ENCODE measurements around the gene TMEM131. TPM values are rescaled to one million over a fixed set of nuclear protein-coding genes. Genes with fewer than 3 reads are reported as not detected.

TMEM131 gene
- polyA plus RNA-seq, 3 donors = 7.0 to 23.6 (median 8.2) TPM

DNA sequence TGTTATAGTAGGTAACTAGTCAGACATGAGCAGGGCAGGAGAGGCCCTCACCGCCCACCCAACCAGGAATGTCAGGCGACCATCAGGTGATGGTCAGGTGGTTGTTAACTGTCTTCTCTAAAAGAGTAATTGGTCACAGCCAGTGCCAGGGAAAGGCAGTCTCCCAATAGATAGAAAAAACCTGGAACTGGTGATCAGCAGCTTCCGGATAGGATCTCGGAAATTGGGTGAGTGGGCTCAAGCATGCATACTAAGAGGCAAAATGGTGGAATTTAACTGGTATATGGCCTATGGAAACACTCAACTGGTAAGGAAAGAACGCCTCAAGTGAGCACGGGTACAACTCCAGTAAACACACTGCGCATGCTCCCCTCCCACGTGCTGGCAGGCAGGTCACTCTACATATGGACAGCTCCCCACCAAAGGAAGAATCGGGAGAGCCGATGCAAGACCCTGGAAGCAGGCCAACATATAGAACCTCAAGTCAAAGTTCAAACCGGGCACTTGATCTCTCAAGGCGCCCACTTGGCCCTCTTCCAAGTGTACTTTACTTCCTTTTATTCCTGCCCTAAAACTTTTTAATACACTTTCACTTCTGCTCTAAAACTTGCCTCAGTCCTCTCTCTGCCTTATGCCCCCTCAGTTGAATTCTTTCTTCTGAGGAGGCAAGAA, 43.5 kb upstream of the TMEM131 start:
- H3K4me2 ChIP-seq (replicated peaks; ENCODE audit: extremely low read depth, low read length, poor library complexity, severe bottlenecking) = peak overlapping the region; percentile 34
- H3K27me3 Mint-ChIP-seq (ENCODE audit: low read depth in 3 of 3) = peaks cover 72 to 92% (median 76%) of the 10 kb centered on the region in 3 donors
- H3K9me3 ChIP-seq (replicated peaks in 1 of 2; ENCODE audit: control insufficient read depth in 1 of 2, insufficient read depth in 1 of 2, low read length in 2 of 2) = peaks cover 7 to 16% of the 10 kb centered on the region in 2 donors
- TF ChIP-seq, protein P1, sequence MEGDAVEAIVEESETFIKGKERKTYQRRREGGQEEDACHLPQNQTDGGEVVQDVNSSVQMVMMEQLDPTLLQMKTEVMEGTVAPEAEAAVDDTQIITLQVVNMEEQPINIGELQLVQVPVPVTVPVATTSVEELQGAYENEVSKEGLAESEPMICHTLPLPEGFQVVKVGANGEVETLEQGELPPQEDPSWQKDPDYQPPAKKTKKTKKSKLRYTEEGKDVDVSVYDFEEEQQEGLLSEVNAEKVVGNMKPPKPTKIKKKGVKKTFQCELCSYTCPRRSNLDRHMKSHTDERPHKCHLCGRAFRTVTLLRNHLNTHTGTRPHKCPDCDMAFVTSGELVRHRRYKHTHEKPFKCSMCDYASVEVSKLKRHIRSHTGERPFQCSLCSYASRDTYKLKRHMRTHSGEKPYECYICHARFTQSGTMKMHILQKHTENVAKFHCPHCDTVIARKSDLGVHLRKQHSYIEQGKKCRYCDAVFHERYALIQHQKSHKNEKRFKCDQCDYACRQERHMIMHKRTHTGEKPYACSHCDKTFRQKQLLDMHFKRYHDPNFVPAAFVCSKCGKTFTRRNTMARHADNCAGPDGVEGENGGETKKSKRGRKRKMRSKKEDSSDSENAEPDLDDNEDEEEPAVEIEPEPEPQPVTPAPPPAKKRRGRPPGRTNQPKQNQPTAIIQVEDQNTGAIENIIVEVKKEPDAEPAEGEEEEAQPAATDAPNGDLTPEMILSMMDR (IDR thresholded peaks at IDR 0.05) = no peak
- H3K9me3 Mint-ChIP-seq = peaks cover 14 to 24% (median 18%) of the 10 kb centered on the region in 7 donors
- peaks cover 40 to 78% of the 10 kb centered on the region in 2 donors for H3K27me3 ChIP-seq (ENCODE audit: control insufficient read depth in 2 of 2, insufficient read depth in 2 of 2, low read length in 2 of 2)
- peak; percentile 75 to 91 (median 80) for DNase-seq
- no peak overlapping the region for H3K9ac ChIP-seq (ENCODE audit: insufficient read depth, low read length, poor library complexity, severe bottlenecking)
- peaks cover 18% of the 10 kb centered on the region in 2 donors for H3K4me1 ChIP-seq (ENCODE audit: control insufficient read depth in 1 of 2, insufficient read depth in 2 of 2, low read length in 2 of 2)
- H4K20me1 ChIP-seq (ENCODE audit: insufficient read depth, low read length) = peaks cover 5% of the 10 kb centered on the region
- H3K4me3 ChIP-seq (replicated peaks in 1 of 3; ENCODE audit: low read depth in 2 of 3, low read length in 3 of 3) = peak overlapping the region in 1 of 3 experiments; percentile 25
- no peak overlapping the region for H2AFZ ChIP-seq (ENCODE audit: insufficient read depth, low read depth, low read length, poor library complexity, severe bottlenecking)
- no peak overlapping the region for H3K27ac ChIP-seq (ENCODE audit: low read depth in 1 of 2, low read length in 2 of 2)
- no peaks in the 10 kb centered on the region for H3K79me2 ChIP-seq (ENCODE audit: insufficient read depth, low read length)
- no peaks in the 10 kb centered on the region for H3K36me3 ChIP-seq (replicated peaks in 1 of 2; ENCODE audit: control insufficient read depth in 1 of 2, insufficient read depth in 2 of 2, low read length in 2 of 2)
- H3K27ac Mint-ChIP-seq = peak overlapping the region in 6 of 7 donors; percentile 46 to 91 (median 62)
- peak overlapping the region in 1 of 2 donors; percentile 68 for H3K4me3 Mint-ChIP-seq
- WGBS (ENCODE audit: insufficient coverage) = 51% methylated on average over 10 of the region's 12 CpGs
- H3K4me1 Mint-ChIP-seq = peaks cover 20% of the 10 kb centered on the region
- intact Hi-C loops (cut with micrococcal nuclease) = loop anchor here in 1 of 2 donors (5.0 kb wide), 1 partner anchor 53 kb away; no protein-coding TSS in a partner anchor
- peaks cover 14 to 15% of the 10 kb centered on the region in 2 donors for H3K36me3 Mint-ChIP-seq

DNA sequence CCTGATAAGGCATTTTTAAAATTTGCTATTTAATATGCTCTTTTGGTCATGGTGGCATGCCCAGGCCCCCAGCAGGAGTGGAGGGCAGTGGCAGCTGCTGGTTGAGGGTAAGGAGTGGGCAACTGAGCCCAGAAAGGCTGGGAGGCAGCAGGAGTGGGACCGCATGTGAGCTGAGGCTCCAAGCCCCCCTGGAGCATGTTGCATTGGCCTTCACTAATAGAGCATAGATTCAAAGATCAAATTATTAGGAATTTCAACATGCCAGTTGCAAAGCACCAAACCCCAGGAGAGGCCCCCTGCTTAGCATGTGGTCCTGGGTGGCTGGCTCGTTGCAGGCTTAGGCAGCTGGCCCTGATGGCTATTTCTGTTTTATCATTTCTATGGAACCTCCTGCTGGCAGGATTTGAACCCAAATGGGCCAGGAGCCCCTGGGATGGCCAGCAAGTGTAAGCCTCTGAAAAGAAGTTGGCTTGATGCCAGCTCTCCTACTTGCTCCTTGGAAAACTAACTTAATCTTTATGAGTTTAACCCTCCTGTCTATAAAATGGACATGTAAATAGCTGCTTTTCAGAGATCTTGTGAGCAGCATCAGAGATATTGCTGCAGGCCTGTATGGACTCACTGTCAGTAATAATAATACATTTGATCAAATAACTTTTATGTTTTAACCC, 42.1 kb upstream of the TMEM131 start:
- Histone ChIP-seq H3K9me3 (replicated peaks in 1 of 2; ENCODE audit: control insufficient read depth in 1 of 2, insufficient read depth in 1 of 2, low read length in 2 of 2) (peaks cover 2 to 3% of the 10 kb centered on the region in 2 donors), H3K27ac (ENCODE audit: low read depth in 1 of 2, low read length in 2 of 2) (no peak overlapping the region), H3K4me2 (replicated peaks; ENCODE audit: extremely low read depth, low read length, poor library complexity, severe bottlenecking) (no peak overlapping the region), H3K36me3 (replicated peaks in 1 of 2; ENCODE audit: control insufficient read depth in 1 of 2, insufficient read depth in 2 of 2, low read length in 2 of 2) (no peaks in the 10 kb centered on the region), H3K4me1 (ENCODE audit: control insufficient read depth in 1 of 2, insufficient read depth in 2 of 2, low read length in 2 of 2) (peaks cover 18% of the 10 kb centered on the region in 2 donors), H4K20me1 (ENCODE audit: insufficient read depth, low read length) (peaks cover 5% of the 10 kb centered on the region), H3K9ac (ENCODE audit: insufficient read depth, low read length, poor library complexity, severe bottlenecking) (no peak overlapping the region), H3K27me3 (ENCODE audit: control insufficient read depth in 2 of 2, insufficient read depth in 2 of 2, low read length in 2 of 2) (peaks cover 43 to 80% of the 10 kb centered on the region in 2 donors), H3K79me2 (ENCODE audit: insufficient read depth, low read length) (no peaks in the 10 kb centered on the region), H2AFZ (ENCODE audit: insufficient read depth, low read depth, low read length, poor library complexity, severe bottlenecking) (no peak overlapping the region), H3K4me3 (replicated peaks in 1 of 3; ENCODE audit: low read depth in 2 of 3, low read length in 3 of 3) (no peak overlapping the region)
- Mint-ChIP-seq H3K27me3 (ENCODE audit: low read depth in 3 of 3) (peaks cover 70 to 90% (median 75%) of the 10 kb centered on the region in 3 donors), H3K27ac (no peak overlapping the region), H3K4me1 (peaks cover 23% of the 10 kb centered on the region), H3K36me3 (peaks cover 10 to 17% of the 10 kb centered on the region in 2 donors), H3K9me3 (peaks cover 2 to 10% (median 5%) of the 10 kb centered on the region in 7 donors), H3K4me3 (peak overlapping the region in 1 of 2 donors; percentile 73)
- DNase-seq = no peak
- intact Hi-C loops (cut with micrococcal nuclease) = loop anchor here in 1 of 2 donors (5.0 kb wide), 1 partner anchor 54 kb away; no protein-coding TSS in a partner anchor
- TF ChIP-seq, protein P1 (IDR thresholded peaks at IDR 0.05) = no peak
- WGBS (ENCODE audit: insufficient coverage) = 100% methylated on average over 2 of the region's 2 CpGs
